HL-60 (cell line): ENCODE measurements around the gene SNAPIN.

Source experiments
- POLR2AphosphoS5 ChIP-seq: IDR thresholded peaks from 2 replicates; pipeline ENCODE4 v1.6.1; 2012; ENCODE audit warnings: low read depth
- TF ChIP-seq, protein P1 (sequence below): IDR thresholded peaks from one replicate; pipeline ENCODE4 v1.5.1; 2011; ENCODE audit warnings: low read length, control low read depth, inconsistent platforms; ENCODE audit not compliant: insufficient read depth
- TF ChIP-seq, protein P2 (sequence below): IDR thresholded peaks from 2 replicates; pipeline ENCODE4 v1.6.1; 2012; ENCODE audit warnings: low read depth; ENCODE audit not compliant: insufficient replicate concordance

DNA sequence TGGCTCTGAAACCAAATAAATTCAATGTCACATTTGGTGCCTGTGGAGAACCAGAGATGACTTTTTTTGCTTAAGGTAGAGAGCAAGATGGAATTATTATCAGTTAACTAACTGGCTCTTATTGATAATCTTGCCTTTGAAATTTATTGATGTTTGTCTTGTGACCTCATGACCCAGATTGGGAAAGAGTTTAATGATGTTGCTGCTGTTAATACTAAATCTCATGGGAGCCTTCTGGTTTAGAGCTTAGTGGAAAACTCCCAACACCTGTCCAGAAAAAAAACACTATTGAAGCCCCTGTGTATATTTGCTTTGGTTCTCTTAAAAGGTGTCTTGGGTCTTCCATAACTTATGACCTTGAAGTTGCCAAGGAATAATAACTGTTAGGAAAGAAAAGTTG, 14.7 kb upstream of the SNAPIN start:
- TF ChIP-seq, protein P1, sequence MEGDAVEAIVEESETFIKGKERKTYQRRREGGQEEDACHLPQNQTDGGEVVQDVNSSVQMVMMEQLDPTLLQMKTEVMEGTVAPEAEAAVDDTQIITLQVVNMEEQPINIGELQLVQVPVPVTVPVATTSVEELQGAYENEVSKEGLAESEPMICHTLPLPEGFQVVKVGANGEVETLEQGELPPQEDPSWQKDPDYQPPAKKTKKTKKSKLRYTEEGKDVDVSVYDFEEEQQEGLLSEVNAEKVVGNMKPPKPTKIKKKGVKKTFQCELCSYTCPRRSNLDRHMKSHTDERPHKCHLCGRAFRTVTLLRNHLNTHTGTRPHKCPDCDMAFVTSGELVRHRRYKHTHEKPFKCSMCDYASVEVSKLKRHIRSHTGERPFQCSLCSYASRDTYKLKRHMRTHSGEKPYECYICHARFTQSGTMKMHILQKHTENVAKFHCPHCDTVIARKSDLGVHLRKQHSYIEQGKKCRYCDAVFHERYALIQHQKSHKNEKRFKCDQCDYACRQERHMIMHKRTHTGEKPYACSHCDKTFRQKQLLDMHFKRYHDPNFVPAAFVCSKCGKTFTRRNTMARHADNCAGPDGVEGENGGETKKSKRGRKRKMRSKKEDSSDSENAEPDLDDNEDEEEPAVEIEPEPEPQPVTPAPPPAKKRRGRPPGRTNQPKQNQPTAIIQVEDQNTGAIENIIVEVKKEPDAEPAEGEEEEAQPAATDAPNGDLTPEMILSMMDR, result no peak
- TF ChIP-seq, protein P2, sequence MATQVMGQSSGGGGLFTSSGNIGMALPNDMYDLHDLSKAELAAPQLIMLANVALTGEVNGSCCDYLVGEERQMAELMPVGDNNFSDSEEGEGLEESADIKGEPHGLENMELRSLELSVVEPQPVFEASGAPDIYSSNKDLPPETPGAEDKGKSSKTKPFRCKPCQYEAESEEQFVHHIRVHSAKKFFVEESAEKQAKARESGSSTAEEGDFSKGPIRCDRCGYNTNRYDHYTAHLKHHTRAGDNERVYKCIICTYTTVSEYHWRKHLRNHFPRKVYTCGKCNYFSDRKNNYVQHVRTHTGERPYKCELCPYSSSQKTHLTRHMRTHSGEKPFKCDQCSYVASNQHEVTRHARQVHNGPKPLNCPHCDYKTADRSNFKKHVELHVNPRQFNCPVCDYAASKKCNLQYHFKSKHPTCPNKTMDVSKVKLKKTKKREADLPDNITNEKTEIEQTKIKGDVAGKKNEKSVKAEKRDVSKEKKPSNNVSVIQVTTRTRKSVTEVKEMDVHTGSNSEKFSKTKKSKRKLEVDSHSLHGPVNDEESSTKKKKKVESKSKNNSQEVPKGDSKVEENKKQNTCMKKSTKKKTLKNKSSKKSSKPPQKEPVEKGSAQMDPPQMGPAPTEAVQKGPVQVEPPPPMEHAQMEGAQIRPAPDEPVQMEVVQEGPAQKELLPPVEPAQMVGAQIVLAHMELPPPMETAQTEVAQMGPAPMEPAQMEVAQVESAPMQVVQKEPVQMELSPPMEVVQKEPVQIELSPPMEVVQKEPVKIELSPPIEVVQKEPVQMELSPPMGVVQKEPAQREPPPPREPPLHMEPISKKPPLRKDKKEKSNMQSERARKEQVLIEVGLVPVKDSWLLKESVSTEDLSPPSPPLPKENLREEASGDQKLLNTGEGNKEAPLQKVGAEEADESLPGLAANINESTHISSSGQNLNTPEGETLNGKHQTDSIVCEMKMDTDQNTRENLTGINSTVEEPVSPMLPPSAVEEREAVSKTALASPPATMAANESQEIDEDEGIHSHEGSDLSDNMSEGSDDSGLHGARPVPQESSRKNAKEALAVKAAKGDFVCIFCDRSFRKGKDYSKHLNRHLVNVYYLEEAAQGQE, result no peak
- no peak for TF ChIP-seq POLR2AphosphoS5
